Suppressor macrophage treated with lipopolysaccharide for 1 hour (primary cell): ENCODE results near the gene AFF2.
A peak's percentile ranks its signal among the peaks of the same experiment; 100 is the strongest.

Experiments
- DNase-seq, 3 donors: peaks; one replicate each; pipeline ENCODE4 v3.0.0-alpha.2; 2020 to 2022

AFF2 gene

GRCh38 chrX:148940411-148940996 is 440.1 kb downstream of the AFF2 start:
- peak in 2 of 3 donors; percentile 7 to 22 for DNase-seq

GRCh38 chrX:148942754-148943153 is 442.3 kb downstream of the AFF2 start:
- no peak for DNase-seq

DNA sequence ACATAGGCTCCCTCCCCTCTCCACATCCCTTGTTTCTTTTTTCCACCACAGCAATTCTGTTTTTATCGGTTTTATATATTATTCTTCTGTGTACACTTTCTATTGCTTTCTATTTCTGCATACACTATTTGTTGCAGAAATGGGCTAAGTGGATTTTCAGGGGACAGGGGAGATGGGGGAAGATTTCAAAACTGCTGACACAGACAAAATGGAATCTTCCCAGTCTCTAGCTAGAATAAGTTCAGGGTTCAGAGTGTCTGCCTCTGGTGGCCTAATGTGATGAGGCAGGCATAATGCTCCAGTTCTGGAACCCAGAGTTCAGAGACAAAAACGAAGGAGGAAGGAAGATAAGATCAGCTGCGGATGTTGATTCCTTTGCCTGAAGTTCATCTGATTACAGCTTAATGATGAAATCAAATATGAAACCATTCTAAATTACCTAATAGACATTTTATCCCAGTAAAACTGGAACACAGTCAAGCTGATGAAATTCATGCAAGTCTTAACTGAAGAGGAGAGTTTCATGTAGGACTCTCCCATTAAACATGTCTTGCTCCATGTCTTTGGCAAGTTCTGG is 447.1 kb downstream of the AFF2 start:
- peak in 2 of 3 donors; percentile 14 to 31 for DNase-seq

- DNase-seq, result no peak
These were observed 455.9 kb downstream of the AFF2 start for GRCh38 chrX:148956352-148956751.

GRCh38 chrX:148958901-148959300 is 458.5 kb downstream of the AFF2 start:
- no peak for DNase-seq

DNA sequence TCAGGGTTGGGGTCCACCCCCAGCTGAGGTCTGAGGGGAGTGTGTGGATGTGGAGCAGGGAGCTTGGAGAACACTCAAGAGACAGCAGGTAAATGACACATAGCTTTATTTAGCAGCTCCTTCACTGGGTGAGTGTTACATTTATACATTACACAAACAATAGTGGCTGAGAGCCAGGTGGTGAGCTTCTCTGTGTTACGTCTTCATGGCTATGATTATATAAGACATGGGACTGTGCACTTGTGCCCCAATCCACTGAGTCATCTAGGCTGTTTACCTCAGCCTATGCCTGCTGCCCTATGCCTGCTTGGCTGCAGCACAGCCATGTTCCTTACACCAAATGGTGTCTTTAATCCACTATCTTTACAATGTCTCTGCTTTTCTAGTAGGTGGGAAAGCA is 459.6 kb downstream of the AFF2 start:
- DNase-seq, result no peak

DNA sequence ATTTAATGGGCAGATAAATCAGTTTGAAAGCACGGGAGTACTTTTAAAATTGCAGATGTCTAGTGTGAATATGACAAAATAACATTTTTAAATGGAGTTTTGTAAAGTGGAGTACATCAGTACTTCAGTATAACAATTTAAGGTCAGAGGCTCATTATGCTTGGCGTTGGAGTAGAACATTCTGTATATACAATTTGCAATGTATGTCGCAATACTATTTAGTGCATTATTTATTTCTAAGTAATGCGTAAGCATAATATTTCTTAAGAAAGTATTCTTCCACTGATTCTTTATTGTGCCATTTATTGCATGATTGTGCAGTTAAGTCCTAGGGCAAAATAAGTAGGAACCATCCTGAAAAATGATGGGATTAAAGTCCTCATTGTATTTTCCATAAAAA is 461.6 kb downstream of the AFF2 start:
- DNase-seq, result no peak

- DNase-seq, result no peak
These were observed 476.4 kb downstream of the AFF2 start for GRCh38 chrX:148976571-148977400.

- DNase-seq, result no peak
These were observed 479.4 kb downstream of the AFF2 start for GRCh38 chrX:148979786-148980185.

- no peak for DNase-seq
These were observed 483.8 kb downstream of the AFF2 start for GRCh38 chrX:148984238-148984637.

DNA sequence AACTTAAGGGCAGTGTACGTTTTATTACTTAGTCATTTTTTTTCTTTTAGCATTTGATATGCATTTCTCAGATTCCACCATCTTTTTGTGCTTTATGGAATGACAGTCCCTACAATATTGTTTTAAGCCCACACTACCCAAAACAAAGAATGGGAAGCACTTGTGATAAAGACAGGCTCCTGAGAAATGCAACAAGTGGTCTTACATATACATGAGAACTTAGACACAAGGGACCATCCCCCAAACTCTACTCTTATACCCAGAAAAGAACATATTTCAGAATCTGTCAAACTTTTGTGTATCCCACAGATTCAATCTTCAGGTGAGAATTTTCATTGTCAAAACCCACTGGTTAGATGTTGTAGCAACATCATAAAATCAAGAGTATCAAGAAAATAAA is 491.1 kb downstream of the AFF2 start:
- DNase-seq, result no peak

GRCh38 chrX:148995661-148996060 is 495.2 kb downstream of the AFF2 start:
- DNase-seq, result no peak

GRCh38 chrX:149002320-149002719 is 501.9 kb downstream of the AFF2 start:
- DNase-seq, result no peak

GRCh38 chrX:149003863-149004660 is 503.6 kb downstream of the AFF2 start:
- no peak for DNase-seq

GRCh38 chrX:149004936-149005335 is 504.5 kb downstream of the AFF2 start:
- DNase-seq, result peak in 2 of 3 donors; percentile 2 to 7

- DNase-seq, result no peak
These were observed 505.8 kb downstream of the AFF2 start for GRCh38 chrX:149006235-149006634.

- DNase-seq, result no peak
These were observed 507.0 kb downstream of the AFF2 start for GRCh38 chrX:149007423-149007822.

DNA sequence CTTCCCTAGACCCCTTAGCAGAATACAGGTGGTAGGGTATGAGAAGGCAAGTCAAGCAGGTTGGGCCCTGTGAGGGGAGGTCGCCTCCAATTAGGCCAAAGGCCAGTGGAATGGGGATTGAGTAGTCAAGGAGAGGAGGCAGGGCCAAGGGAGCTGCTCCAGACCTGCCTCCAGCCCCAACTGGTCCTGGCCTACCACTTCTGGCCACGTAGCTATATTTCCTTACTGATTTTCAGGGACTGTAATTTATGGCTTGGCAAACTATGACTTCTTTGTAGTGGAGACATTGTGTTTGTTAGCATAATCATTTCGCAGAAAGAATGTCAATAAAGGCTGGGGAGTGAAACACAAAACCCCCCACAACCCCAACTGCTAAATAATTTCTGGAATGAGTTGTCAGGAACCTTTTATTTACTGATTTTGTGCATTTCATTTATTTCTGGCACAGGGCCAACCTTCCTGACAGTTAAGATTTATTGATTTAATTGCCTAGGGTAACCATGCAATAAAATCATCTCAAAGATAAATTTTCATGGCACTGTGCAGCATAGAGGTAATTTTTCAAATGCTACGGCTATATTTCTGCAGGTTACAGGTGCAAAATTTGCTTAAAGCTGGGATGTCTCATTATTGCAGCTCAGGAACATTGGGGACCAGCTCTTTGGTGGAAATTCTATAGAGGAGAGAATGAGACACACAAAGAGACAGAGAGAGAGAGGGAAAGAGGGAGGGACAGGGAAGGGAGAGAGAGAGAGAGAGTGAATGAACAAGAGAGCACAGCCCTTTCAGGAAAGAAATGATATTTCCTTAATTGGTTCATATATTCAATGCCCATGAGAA is 509.8 kb downstream of the AFF2 start:
- DNase-seq, result no peak

GRCh38 chrX:149010853-149011224 is 510.4 kb downstream of the AFF2 start:
- no peak for DNase-seq

DNA sequence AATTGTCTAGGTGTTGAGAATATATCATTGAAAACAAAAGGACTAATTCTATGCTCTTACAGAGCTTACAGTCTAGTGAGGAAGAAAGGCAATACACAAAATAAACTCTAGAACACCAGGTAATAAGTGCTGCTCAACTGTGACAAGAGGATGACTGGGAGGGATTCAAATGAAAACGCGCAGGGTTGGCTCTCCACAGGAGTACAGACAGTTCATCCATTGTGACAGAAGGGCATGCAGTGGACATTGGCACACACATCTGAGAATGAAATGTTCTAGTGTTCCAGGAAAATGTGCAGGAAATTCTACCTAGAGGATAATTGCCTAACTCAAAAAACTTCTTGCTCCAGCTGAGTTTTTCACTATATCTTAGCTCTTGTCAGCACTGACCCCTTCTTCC is 512.7 kb downstream of the AFF2 start:
- no peak for DNase-seq

DNA sequence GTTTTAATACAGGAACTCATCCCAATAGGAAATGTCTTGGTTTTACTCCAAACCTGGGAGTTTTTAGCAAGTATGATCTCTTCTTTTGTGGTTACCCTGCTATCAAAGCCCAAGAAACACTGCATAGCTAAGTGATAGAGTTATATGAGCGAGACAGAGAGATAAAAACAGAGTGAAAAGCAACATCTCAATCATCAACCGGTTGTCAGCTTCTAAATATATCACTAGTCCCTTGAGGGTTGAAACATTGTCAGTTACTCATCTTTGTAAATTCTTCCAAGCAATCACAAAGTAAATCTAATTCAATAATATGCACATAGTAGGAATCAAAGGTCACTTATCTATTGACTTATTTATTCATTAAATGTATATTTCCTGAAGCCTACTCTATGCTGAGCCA is 520.7 kb downstream of the AFF2 start:
- no peak for DNase-seq

GRCh38 chrX:149022485-149022884 is 522.1 kb downstream of the AFF2 start:
- DNase-seq, result no peak

DNA sequence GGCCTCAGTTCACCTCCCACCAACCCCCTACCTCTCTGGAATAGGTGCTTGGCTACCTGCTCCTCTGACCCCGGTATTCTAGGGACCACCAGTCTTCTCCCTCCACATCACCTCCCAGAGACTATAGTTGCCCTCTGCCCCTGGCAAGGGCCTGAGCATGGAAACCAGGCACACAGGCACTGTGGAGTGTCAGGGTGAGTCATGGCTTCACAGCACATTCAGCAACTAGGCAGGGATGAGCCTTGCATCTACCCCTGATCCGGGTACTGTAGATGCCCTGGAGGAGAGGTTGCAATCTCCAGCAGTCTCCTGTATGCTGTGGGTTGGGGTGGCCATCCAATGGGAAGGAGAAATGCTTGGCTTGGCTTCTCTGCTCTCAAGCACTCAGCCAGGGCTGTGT is 532.0 kb downstream of the AFF2 start:
- DNase-seq, result no peak
